MCF 10A (cell line): ENCODE results near the gene PGF. TPM values are rescaled to one million over a fixed set of nuclear protein-coding genes. Genes with fewer than 3 reads are reported as not detected.
A peak's percentile ranks its signal among the peaks of the same experiment; 100 is the strongest.

Experiments
- BruUV-seq: library from RNA; stranded (reverse); fragments of 400-500 nt; replicated peaks from 2 replicates; lab custom pipeline; 2021; lab: Mats Ljungman, UMichigan
- CTCF ChIA-PET: fragments of 300-600 bp; sonication (Branson Sonifier 250); formaldehyde crosslinking; extraction: SDS; loops from one replicate; lab custom pipeline; 2021; ENCODE audit warnings: antibody characterized with exemption, inconsistent platforms; lab: Yijun Ruan, JAX
- POLR2A ChIA-PET: fragments of 300-600, 350-650 bp; sonication (Branson Sonifier 250); formaldehyde crosslinking; extraction: SDS; loops from one replicate; lab custom pipeline; 2020; ENCODE audit warnings: antibody characterized with exemption, inconsistent platforms; lab: Yijun Ruan, JAX
- DNase-seq: peaks from one replicate; pipeline ENCODE4 v3.0.0-alpha.2; 2018; ENCODE audit not compliant: unreplicated experiment
- H3K27ac Mint-ChIP-seq: one replicate; pipeline ENCODE4 v1.8.0; 2022; ENCODE audit warnings: mild to moderate bottlenecking, low read depth, mixed read lengths; ENCODE audit not compliant: unreplicated experiment
- H3K27me3 Mint-ChIP-seq: one replicate; pipeline ENCODE4 v1.8.0; 2022; ENCODE audit warnings: mixed read lengths; ENCODE audit not compliant: insufficient read depth, unreplicated experiment
- H3K36me3 Mint-ChIP-seq: one replicate; pipeline ENCODE4 v1.8.0; 2022; ENCODE audit warnings: mild to moderate bottlenecking, moderate library complexity, mixed read lengths; ENCODE audit not compliant: insufficient read depth, unreplicated experiment
- H3K4me1 Mint-ChIP-seq: one replicate; pipeline ENCODE4 v1.8.0; 2022; ENCODE audit warnings: mixed read lengths; ENCODE audit not compliant: insufficient read depth, unreplicated experiment
- H3K4me3 Mint-ChIP-seq: one replicate; pipeline ENCODE4 v1.8.0; 2022; ENCODE audit warnings: mild to moderate bottlenecking, moderate library complexity, mixed read lengths; ENCODE audit not compliant: unreplicated experiment
- H3K9me3 Mint-ChIP-seq: one replicate; pipeline ENCODE4 v1.8.0; 2022; ENCODE audit warnings: mixed read lengths; ENCODE audit not compliant: unreplicated experiment
- intact Hi-C: fragments of 100-400 bp; cut with micrococcal nuclease; formaldehyde crosslinking; loops from 2 replicates; pipeline ENCODE4 v1.14.1; 2022
- total RNA-seq: library from RNA; stranded (reverse); gene quantifications from 2 replicates; pipeline ENCODE4 v1.2.3, GENCODE V29; 2022
- TF ChIP-seq, protein P1 (sequence below): fragments of 200-600 bp; IDR thresholded peaks from one replicate; pipeline ENCODE4 v1.8.0; 2022; ENCODE audit warnings: antibody characterized with exemption, mild to moderate bottlenecking; ENCODE audit not compliant: unreplicated experiment

The PGF gene
- total RNA-seq, 1 experiment from 2014 or later, result 2.1 TPM

DNA sequence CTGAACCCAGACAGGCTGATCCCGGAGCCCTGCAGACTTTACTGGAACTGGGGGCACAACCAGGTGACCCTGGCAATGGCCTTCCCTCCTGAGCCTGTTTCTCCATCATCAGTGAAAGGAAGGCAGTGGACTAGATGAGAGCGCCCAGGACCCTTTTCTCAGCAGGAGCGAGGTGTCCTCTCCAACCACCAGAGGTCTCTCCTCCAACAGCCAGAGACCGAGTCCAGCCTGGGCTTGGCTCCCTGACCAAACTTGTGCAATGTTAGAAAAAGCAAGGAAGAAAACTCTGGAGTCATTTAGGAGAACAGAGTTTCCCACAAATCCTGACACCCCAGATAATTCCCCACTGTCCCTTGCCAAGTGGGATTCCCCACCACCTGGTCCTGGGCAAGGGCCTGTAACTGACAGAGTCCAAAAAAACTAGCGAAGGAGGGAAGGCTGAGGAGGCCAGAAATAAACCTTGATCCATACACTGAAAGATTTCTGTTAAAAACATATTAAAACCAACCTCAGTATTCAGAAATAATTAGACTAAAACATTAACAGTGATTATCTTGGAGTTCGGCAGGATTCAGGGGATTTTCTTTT is 41.3 kb downstream of the PGF start:
- Mint-ChIP-seq H3K4me1 (peaks cover 14% of the 10 kb centered on the region), H3K4me3 (no peak overlapping the region), H3K9me3 (no peaks in the 10 kb centered on the region), H3K27ac (no peak overlapping the region), H3K27me3 (no peaks in the 10 kb centered on the region), H3K36me3 (peaks cover 5% of the 10 kb centered on the region)
- ChIA-PET CTCF (interaction anchor here (0.9 to 1.0 kb wide), 2 partner anchors 156 to 174 kb away, joined by 3 read pairs; no protein-coding TSS in a partner anchor), POLR2A (no interaction called here)
- DNase-seq, result peak; percentile 81
- intact Hi-C loops, result loop anchor here (1.0 kb wide), 2 partner anchors 174 to 389 kb away; no protein-coding TSS in a partner anchor
- no TSS peak for BruUV-seq
- TF ChIP-seq, protein P1, sequence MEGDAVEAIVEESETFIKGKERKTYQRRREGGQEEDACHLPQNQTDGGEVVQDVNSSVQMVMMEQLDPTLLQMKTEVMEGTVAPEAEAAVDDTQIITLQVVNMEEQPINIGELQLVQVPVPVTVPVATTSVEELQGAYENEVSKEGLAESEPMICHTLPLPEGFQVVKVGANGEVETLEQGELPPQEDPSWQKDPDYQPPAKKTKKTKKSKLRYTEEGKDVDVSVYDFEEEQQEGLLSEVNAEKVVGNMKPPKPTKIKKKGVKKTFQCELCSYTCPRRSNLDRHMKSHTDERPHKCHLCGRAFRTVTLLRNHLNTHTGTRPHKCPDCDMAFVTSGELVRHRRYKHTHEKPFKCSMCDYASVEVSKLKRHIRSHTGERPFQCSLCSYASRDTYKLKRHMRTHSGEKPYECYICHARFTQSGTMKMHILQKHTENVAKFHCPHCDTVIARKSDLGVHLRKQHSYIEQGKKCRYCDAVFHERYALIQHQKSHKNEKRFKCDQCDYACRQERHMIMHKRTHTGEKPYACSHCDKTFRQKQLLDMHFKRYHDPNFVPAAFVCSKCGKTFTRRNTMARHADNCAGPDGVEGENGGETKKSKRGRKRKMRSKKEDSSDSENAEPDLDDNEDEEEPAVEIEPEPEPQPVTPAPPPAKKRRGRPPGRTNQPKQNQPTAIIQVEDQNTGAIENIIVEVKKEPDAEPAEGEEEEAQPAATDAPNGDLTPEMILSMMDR, result peak; percentile 61

- TF ChIP-seq, protein P1, result no peak
Observed at GRCh38 chr14:74913393-74913910, 41.9 kb downstream of the PGF start.

DNA sequence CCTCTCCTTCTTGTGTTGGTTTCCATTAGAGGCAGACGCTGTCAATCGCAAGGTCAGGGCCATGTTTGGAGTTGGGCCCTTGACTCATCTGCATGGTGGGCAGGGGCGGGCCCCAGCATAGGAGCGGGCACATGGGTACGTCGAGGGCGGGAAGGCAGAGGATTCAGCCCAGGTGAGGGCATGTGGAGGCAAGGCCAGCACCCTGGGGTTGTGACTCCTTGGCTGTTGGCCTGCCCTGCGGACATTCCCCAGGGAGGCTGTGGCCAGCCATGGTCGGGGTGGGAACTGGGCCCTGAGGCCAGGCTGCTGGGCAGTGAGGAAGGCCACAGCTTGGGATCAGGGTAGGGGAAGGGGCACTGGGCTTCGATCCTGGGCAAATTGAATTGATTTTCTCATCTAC is 42.6 kb downstream of the PGF start:
- H3K27me3 Mint-ChIP-seq, result no peaks in the 10 kb centered on the region
- H3K36me3 Mint-ChIP-seq, result peaks cover 5% of the 10 kb centered on the region
- BruUV-seq, result no TSS peak
- H3K4me3 Mint-ChIP-seq, result no peak overlapping the region
- intact Hi-C loops, result no loop called here
- no peak overlapping the region for H3K27ac Mint-ChIP-seq
- TF ChIP-seq, protein P1, result no peak
- no peak for DNase-seq
- CTCF ChIA-PET, result interaction anchor here (0.7 to 1.8 kb wide), 4 partner anchors 41 to 213 kb away, joined by 3 to 16 read pairs (median 4); no protein-coding TSS in a partner anchor
- POLR2A ChIA-PET, result no interaction called here
- H3K9me3 Mint-ChIP-seq, result no peaks in the 10 kb centered on the region
- H3K4me1 Mint-ChIP-seq, result peaks cover 14% of the 10 kb centered on the region

More at GRCh38 chr14:74913393-74913910, 41.9 kb downstream of the PGF start:
- Mint-ChIP-seq H3K27ac (no peak overlapping the region), H3K27me3 (no peaks in the 10 kb centered on the region), H3K9me3 (no peaks in the 10 kb centered on the region), H3K4me1 (peaks cover 14% of the 10 kb centered on the region), H3K36me3 (peaks cover 5% of the 10 kb centered on the region), H3K4me3 (no peak overlapping the region)
- intact Hi-C loops, result no loop called here
- DNase-seq, result no peak
- ChIA-PET POLR2A (no interaction called here), CTCF (interaction anchor here (0.7 to 0.9 kb wide), 3 partner anchors 40 to 213 kb away, joined by 3 to 4 read pairs (median 3); no protein-coding TSS in a partner anchor)
- BruUV-seq, result no TSS peak

DNA sequence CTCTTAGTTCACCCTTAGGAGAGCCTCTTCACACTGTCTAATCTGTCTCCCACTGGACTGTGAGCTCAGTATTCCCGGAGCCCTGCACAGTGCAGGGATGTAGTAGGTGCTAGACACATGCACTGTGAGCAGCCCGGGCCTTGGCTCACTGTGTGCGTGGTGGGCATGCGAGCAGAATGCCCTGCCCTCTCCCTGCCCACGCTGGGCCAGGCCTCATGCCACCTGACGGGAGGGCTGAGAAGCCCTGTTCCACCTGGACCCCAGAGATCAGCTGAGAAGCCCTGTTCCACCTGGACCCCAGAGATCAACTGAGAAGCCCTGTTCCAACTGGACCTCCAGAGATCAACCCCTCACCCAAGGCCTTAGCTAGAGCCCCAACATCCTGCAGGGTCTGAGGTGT is 43.3 kb downstream of the PGF start:
- Mint-ChIP-seq H3K9me3 (no peaks in the 10 kb centered on the region), H3K4me3 (no peak overlapping the region), H3K36me3 (peaks cover 5% of the 10 kb centered on the region), H3K4me1 (peaks cover 14% of the 10 kb centered on the region), H3K27ac (no peak overlapping the region), H3K27me3 (no peaks in the 10 kb centered on the region)
- no peak for DNase-seq
- TF ChIP-seq, protein P1, result no peak
- intact Hi-C loops, result no loop called here
- BruUV-seq, result no TSS peak
- ChIA-PET POLR2A (no interaction called here), CTCF (interaction anchor here (1.6 to 1.8 kb wide), 2 partner anchors 50 to 177 kb away, joined by 10 to 16 read pairs; no protein-coding TSS in a partner anchor)
